ENCODE data around the gene CELA3A. TPM values are rescaled to one million over a fixed set of nuclear protein-coding genes. Genes with fewer than 3 reads are reported as not detected.

CELA3A gene
- polyA plus RNA-seq, 2 of the 4 experiments (the other 2 are of a cell fraction), result not detected

GRCh38 chr1:22018583-22019559 is 17.4 kb downstream of the CELA3A start:
- WGBS (ENCODE audit: missing lambda C conversion rate), result 53% methylated on average over 10 of the region's 10 CpGs
- FAIRE-seq, result no peak

GRCh38 chr1:22021061-22021460 is 19.6 kb downstream of the CELA3A start:
- no peak for DNase-seq (ENCODE audit: low read depth in 1 of 2, low spot score in 1 of 2)
- no peak for TF ChIP-seq ZNF302 (CRISPR knock-in tag; IDR thresholded peaks at IDR 0.05)
- no peak for TF ChIP-seq PHF8 (IDR thresholded peaks at IDR 0.05; ENCODE audit: borderline replicate concordance, low read depth)
- TF ChIP-seq RFX5 (IDR thresholded peaks at IDR 0.05), result no peak
- no peak for TF ChIP-seq MYC (IDR thresholded peaks at IDR 0.05; ENCODE audit: borderline replicate concordance, low read length)
- TF ChIP-seq FOXS1 (CRISPR knock-in tag; IDR thresholded peaks at IDR 0.05), result no peak
- no peak for TF ChIP-seq TFCP2L1 (CRISPR knock-in tag; IDR thresholded peaks at IDR 0.05)
- no peak for TF ChIP-seq CBX2 (IDR thresholded peaks at IDR 0.05; ENCODE audit: borderline replicate concordance, low read depth)
- TF ChIP-seq JUNB (IDR thresholded peaks at IDR 0.05), result no peak
- no peak for TF ChIP-seq ZC3H11A (IDR thresholded peaks at IDR 0.05)
- TF ChIP-seq MAZ (IDR thresholded peaks at IDR 0.05; ENCODE audit: borderline replicate concordance, low read depth, low read length), result no peak
- no peak for TF ChIP-seq HOXB13 (CRISPR knock-in tag; IDR thresholded peaks at IDR 0.05; ENCODE audit: low read depth)
- TF ChIP-seq CHD4 (IDR thresholded peaks at IDR 0.05; ENCODE audit: borderline replicate concordance), result no peak
- no peak for TF ChIP-seq TP53 (CRISPR knock-in tag; IDR thresholded peaks at IDR 0.05)
- ChIA-PET CTCF (interaction anchor here (0.6 to 0.7 kb wide), 3 partner anchors 58 to 141 kb away, joined by 3 to 7 read pairs (median 3); no protein-coding TSS in a partner anchor), POLR2A (no interaction called here)
- Histone ChIP-seq H3K4me2 (no peak overlapping the region), H3K4me3 (no peak overlapping the region), H3K4me1 (peaks cover 9% of the 10 kb centered on the region; the same call in 2 of the 3 replicates), H3K27ac (no peak overlapping the region), H3K9me3 (no peaks in the 10 kb centered on the region)
- no peak for ATAC-seq
- no peak for FAIRE-seq
- WGBS (ENCODE audit: missing lambda C conversion rate), result 90% methylated on average over 6 of the region's 6 CpGs

More at GRCh38 chr1:22018583-22019559, 17.4 kb downstream of the CELA3A start:
- peak overlapping the region; percentile 53 to 76; a peak in 4 of 6 replicates for H3K27ac ChIP-seq
- peaks cover 9% of the 10 kb centered on the region; the same call in 2 of the 3 replicates for H3K4me1 ChIP-seq
- CTCF ChIA-PET, result no interaction called here
- ATAC-seq (peak; percentile 82 to 84), DNase-seq (ENCODE audit: low read depth in 1 of 2, low spot score in 1 of 2) (peak in 1 of 2 experiments; percentile 66)
- TF ChIP-seq RAD21 (conservative IDR thresholded peaks at IDR 0.05 in 1 of 2, IDR thresholded peaks at IDR 0.05 in 1 of 2) (no peak; a peak in 1 of 5 replicates), HOXB5 (CRISPR knock-in tag; IDR thresholded peaks at IDR 0.05) (peak; percentile 94), FOSL2 (IDR thresholded peaks at IDR 0.05) (no peak), FOSL2 (CRISPR knock-in tag; IDR thresholded peaks at IDR 0.05) (peak; percentile 39), CTCF (IDR thresholded peaks at IDR 0.05) (peak; percentile 14; the same call in 1 of the 3 replicates), RFX5 (IDR thresholded peaks at IDR 0.05) (peak; percentile 81)
- no peaks in the 10 kb centered on the region for H3K9me3 ChIP-seq
- POLR2A ChIA-PET, result no interaction called here
- no peak overlapping the region for H3K4me3 ChIP-seq
- H3K4me2 ChIP-seq, result peak overlapping the region; percentile 15; the same call in 1 of the 3 replicates
